GM23248 (cell line): Measurements from ENCODE around the gene CALN1. TPM values are rescaled to one million over a fixed set of nuclear protein-coding genes. Genes with fewer than 3 reads are reported as not detected.
"Not testable (repeated sequence)": the region's sequence is repeated elsewhere in the genome, so short reads cannot be mapped to it uniquely, and the experiment has no call there.

Experiments used
- DNase-seq: peaks from one replicate; pipeline ENCODE4 v3.0.0-alpha.2; 2015
- H2AFZ ChIP-seq: fragments of 200-600 bp; sonication (generic); 2 replicates; pipeline ENCODE4 v1.6.1; 2016; ENCODE audit warnings: antibody characterized with exemption
- H3F3A ChIP-seq: fragments of 200-600 bp; sonication (generic); 2 replicates; pipeline ENCODE4 v1.6.1; 2016; ENCODE audit warnings: mild to moderate bottlenecking, antibody characterized with exemption, mixed run types; ENCODE audit not compliant: insufficient read depth
- H3K27ac ChIP-seq: fragments of 200-600 bp; sonication (generic); 2 replicates; pipeline ENCODE4 v1.5.1; 2016; ENCODE audit warnings: mild to moderate bottlenecking
- H3K27me3 ChIP-seq: fragments of 200-600 bp; sonication (generic); replicated peaks from 2 replicates; pipeline ENCODE4 v1.6.1; 2016; ENCODE audit warnings: mild to moderate bottlenecking; ENCODE audit not compliant: insufficient read depth
- H3K36me3 ChIP-seq: fragments of 200-600 bp; sonication (generic); 2 replicates; pipeline ENCODE4 v1.6.1; 2016; ENCODE audit warnings: low read depth, mild to moderate bottlenecking
- H3K4me1 ChIP-seq: fragments of 200-600 bp; sonication (generic); 2 replicates; pipeline ENCODE4 v1.6.1; 2016; ENCODE audit warnings: mild to moderate bottlenecking; ENCODE audit not compliant: insufficient read depth
- H3K4me2 ChIP-seq: fragments of 200-600 bp; sonication (generic); one replicate; pipeline ENCODE4 v1.6.1; 2016; ENCODE audit warnings: mild to moderate bottlenecking; ENCODE audit not compliant: unreplicated experiment
- H3K4me3 ChIP-seq: fragments of 200-600 bp; sonication (generic); 2 replicates; pipeline ENCODE4 v1.5.1; 2016; ENCODE audit warnings: mild to moderate bottlenecking
- H3K79me2 ChIP-seq: fragments of 200-600 bp; sonication (generic); 2 replicates; pipeline ENCODE4 v1.6.1; 2016; ENCODE audit warnings: mild to moderate bottlenecking; ENCODE audit not compliant: insufficient read depth
- H3K9ac ChIP-seq: fragments of 200-600 bp; sonication (generic); 2 replicates; pipeline ENCODE4 v1.6.1; 2016; ENCODE audit warnings: mild to moderate bottlenecking
- H3K9me2 ChIP-seq: fragments of 200-600 bp; sonication (generic); 2 replicates; pipeline ENCODE4 v1.6.1; 2016; ENCODE audit warnings: mixed run types, mild to moderate bottlenecking, moderate library complexity; ENCODE audit not compliant: insufficient read depth
- H3K9me3 ChIP-seq: fragments of 200-600 bp; sonication (generic); one replicate; pipeline ENCODE4 v1.6.1; 2017; ENCODE audit warnings: low read depth
- H4K20me1 ChIP-seq: fragments of 200-600 bp; sonication (generic); 2 replicates; pipeline ENCODE4 v1.6.0; 2016; ENCODE audit not compliant: insufficient read depth
- EZH2 ChIP-seq: fragments of 200-600 bp; sonication (generic); IDR thresholded peaks from 2 replicates; pipeline ENCODE4 v1.6.1; 2018; ENCODE audit warnings: antibody characterized with exemption, mild to moderate bottlenecking; ENCODE audit not compliant: insufficient read depth, poor library complexity, severe bottlenecking
- EZH2phosphoT487 ChIP-seq: fragments of 200-600 bp; sonication (generic); IDR thresholded peaks from 2 replicates; pipeline ENCODE4 v1.6.1; 2018; ENCODE audit warnings: antibody characterized with exemption, moderate library complexity, mild to moderate bottlenecking, low read depth; ENCODE audit not compliant: insufficient read depth
- WGBS, 2 experiments: methylation state at CpG; one replicate each; pipeline ENCODE4 v1.1.6; 2015 to 2017; ENCODE audit warnings: low lambda C conversion rate in 2 of 2, low coverage in 1 of 2; ENCODE audit errors: missing lambda C conversion rate in 2 of 2; 5-methylcytosine and 5-hydroxymethylcytosine counted together
- in situ Hi-C: fragments of 300-500 bp; cut with MboI; formaldehyde crosslinking; loops from 2 replicates; pipeline ENCODE4 v1.15.0; 2020
- polyA plus RNA-seq: library from polyadenylated mRNA; unstranded; fragments of >200 nt; fragmentation: Nextera tagmentation; extraction: Ambion mirVana; gene quantifications from 2 replicates; pipeline ENCODE4 v1.2.1, GENCODE V29; 2016
- total RNA-seq: library from RNA; depleted of rRNA; stranded (reverse); fragments of >200 nt; shearing (Covaris generic); gene quantifications from 2 replicates; pipeline ENCODE4 v1.2.3, GENCODE V29; 2014

Gene CALN1
- total and polyA plus RNA-seq, 2 experiments from 2014 or later, result not detected

DNA sequence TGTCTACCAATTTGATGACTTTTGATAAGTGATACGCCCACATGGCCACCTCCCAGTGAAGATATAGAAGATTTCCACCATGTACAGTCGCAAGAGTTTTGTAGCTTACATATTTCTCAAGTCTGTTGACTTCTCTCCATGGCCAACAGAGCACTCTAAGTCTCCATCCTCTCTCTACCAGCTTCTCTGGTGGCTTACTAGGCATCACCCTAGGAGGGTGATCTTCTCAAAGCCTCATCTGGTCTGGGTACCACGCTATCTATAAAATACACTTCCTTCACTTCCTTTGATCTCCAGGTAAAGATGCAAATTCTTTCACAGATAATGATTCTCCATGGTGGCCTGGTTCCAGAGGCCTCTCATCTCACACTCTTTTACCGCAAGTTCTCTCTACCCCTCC is 49.9 kb downstream of the CALN1 start:
- Histone ChIP-seq H3F3A (no peaks in the 10 kb centered on the region), H3K9me3 (no peaks in the 10 kb centered on the region), H3K79me2 (no peaks in the 10 kb centered on the region), H3K27ac (no peak overlapping the region), H2AFZ (no peak overlapping the region), H3K4me1 (no peaks in the 10 kb centered on the region), H3K9ac (no peak overlapping the region), H3K27me3 (no peaks in the 10 kb centered on the region), H3K4me3 (no peak overlapping the region), H3K9me2 (no peaks in the 10 kb centered on the region), H4K20me1 (no peaks in the 10 kb centered on the region), H3K36me3 (no peaks in the 10 kb centered on the region), H3K4me2 (no peak overlapping the region)
- in situ Hi-C loops, result no loop called here
- TF ChIP-seq EZH2, result no peak
- TF ChIP-seq EZH2phosphoT487, result no peak
- WGBS, 2 experiments, result 28 to 35% methylated on average over 4 of the region's 4 CpGs
- DNase-seq, result no peak

- no peaks in the 10 kb centered on the region for H3K9me3 ChIP-seq
- no peaks in the 10 kb centered on the region for H3K9me2 ChIP-seq
- no peak for DNase-seq
- no peaks in the 10 kb centered on the region for H3K79me2 ChIP-seq
- TF ChIP-seq EZH2 (no peak), EZH2phosphoT487 (no peak)
- WGBS, 2 experiments, result 51 to 53% methylated on average over 1 of the region's 1 CpG
- no peak overlapping the region for H3K4me3 ChIP-seq
- no peaks in the 10 kb centered on the region for H3K36me3 ChIP-seq
- no peak overlapping the region for H3K9ac ChIP-seq
- H3K27ac ChIP-seq, result no peak overlapping the region
- no peak overlapping the region for H2AFZ ChIP-seq
- no peaks in the 10 kb centered on the region for H3F3A ChIP-seq
- in situ Hi-C loops, result no loop called here
- H3K27me3 ChIP-seq, result no peaks in the 10 kb centered on the region
- H3K4me1 ChIP-seq, result no peaks in the 10 kb centered on the region
- no peaks in the 10 kb centered on the region for H4K20me1 ChIP-seq
- no peak overlapping the region for H3K4me2 ChIP-seq
These were observed 66.9 kb downstream of the CALN1 start for GRCh38 chr7:72345208-72345727.

GRCh38 chr7:72343991-72344390 is 68.1 kb downstream of the CALN1 start:
- no peaks in the 10 kb centered on the region for H3K79me2 ChIP-seq
- no peaks in the 10 kb centered on the region for H3K36me3 ChIP-seq
- H3F3A ChIP-seq, result no peaks in the 10 kb centered on the region
- 28 to 33% methylated on average over 3 of the region's 3 CpGs for WGBS, 2 experiments
- no peak for DNase-seq
- no peak overlapping the region for H2AFZ ChIP-seq
- no peaks in the 10 kb centered on the region for H3K9me3 ChIP-seq
- H3K9me2 ChIP-seq, result no peaks in the 10 kb centered on the region
- TF ChIP-seq EZH2, result no peak
- no peak for TF ChIP-seq EZH2phosphoT487
- no peak overlapping the region for H3K4me3 ChIP-seq
- no peaks in the 10 kb centered on the region for H3K27me3 ChIP-seq
- no peak overlapping the region for H3K4me2 ChIP-seq
- no peaks in the 10 kb centered on the region for H4K20me1 ChIP-seq
- H3K27ac ChIP-seq, result no peak overlapping the region
- H3K9ac ChIP-seq, result no peak overlapping the region
- in situ Hi-C loops, result no loop called here
- no peaks in the 10 kb centered on the region for H3K4me1 ChIP-seq

DNA sequence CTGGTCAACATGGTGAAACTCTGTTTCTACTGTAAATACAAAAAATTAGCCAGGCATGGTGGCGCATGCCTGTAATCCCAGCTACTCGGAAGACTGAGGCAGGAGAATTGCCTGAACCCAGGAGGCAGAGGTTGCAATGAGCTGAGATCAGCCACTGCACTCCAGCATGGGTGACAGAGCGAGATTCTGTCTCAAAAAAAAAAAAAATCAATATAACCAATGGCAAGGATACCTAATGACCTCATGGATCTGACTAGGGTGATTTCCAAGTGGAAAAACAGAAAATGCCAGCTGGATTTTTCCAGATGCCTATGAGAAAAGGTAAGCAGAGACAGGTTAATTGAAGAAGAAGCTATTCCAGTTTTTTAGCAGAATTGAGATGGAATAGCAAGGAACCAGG is 68.8 kb downstream of the CALN1 start:
- H3K27ac ChIP-seq, H3K4me2 ChIP-seq, H3K4me3 ChIP-seq, H3K9ac ChIP-seq, H2AFZ ChIP-seq, H3K9me3 ChIP-seq, H3K27me3 ChIP-seq, H3K36me3 ChIP-seq, H3F3A ChIP-seq, DNase-seq, H4K20me1 ChIP-seq, H3K79me2 ChIP-seq, in situ Hi-C loops, H3K4me1 ChIP-seq, H3K9me2 ChIP-seq: not testable (repeated sequence)
- WGBS, 2 experiments, result 29 to 33% methylated on average over 3 of the region's 3 CpGs

DNA sequence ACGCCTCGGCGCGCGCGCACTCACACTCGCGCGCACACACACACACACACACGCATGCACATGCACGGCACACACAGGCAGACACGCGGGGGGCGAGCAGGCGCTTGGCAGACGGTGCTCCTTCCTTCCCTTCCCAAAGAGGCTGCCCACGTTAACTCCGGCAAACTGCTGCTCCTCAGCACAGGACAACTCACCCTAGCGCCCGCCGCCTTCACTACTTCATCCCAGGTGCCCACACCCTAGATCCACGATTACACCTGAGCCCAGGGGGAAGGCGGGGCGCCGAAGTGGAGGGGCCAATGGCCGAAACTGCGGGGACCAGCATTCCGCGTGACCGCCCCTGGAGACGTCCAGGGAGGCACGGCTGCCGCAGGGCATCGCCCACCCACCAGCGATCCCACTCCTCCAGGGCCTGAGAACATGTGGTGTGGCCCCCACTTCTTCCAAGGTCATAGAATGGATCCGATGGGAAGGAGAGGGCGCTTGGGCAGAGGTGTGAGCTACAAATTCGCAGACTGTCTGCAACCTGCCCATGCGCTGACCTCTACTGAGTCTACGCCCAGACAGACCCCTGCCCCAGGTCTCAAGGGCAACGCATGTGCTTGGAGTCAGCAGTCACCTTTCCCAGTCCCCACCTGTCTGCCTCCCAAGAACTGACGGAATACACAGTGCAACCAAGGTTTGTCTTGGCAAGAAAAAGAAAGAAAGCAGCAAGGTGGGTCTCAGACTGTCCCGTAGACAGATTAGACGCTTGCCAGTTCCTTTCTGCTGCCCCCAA is 74.6 kb downstream of the CALN1 start:
- H4K20me1 ChIP-seq, result no peaks in the 10 kb centered on the region
- H3K36me3 ChIP-seq, result no peaks in the 10 kb centered on the region
- no peak overlapping the region for H3K4me3 ChIP-seq
- WGBS, 2 experiments, result 4% methylated on average over 33 to 43 of the region's 44 CpGs
- H3K9ac ChIP-seq, result no peak overlapping the region
- no peak for DNase-seq
- no peaks in the 10 kb centered on the region for H3K79me2 ChIP-seq
- H3K4me1 ChIP-seq, result no peaks in the 10 kb centered on the region
- H3K9me2 ChIP-seq, result no peaks in the 10 kb centered on the region
- H3K27ac ChIP-seq, result no peak overlapping the region
- no peak overlapping the region for H3K4me2 ChIP-seq
- no peaks in the 10 kb centered on the region for H3F3A ChIP-seq
- H3K27me3 ChIP-seq, result no peaks in the 10 kb centered on the region; the same call in 1 of the 2 replicates
- H2AFZ ChIP-seq, result no peak overlapping the region
- in situ Hi-C loops, result no loop called here
- H3K9me3 ChIP-seq, result no peaks in the 10 kb centered on the region
- TF ChIP-seq EZH2, result no peak
- TF ChIP-seq EZH2phosphoT487, result no peak
